HepG2 (cell line): ENCODE measurements around the gene REST. TPM values are rescaled to one million over a fixed set of nuclear protein-coding genes. Genes with fewer than 3 reads are reported as not detected.
A peak's percentile ranks its signal among the peaks of the same experiment; 100 is the strongest.

ENCODE experiments used
- IKZF1 ChIP-seq: fragments of 450-650 bp; IDR thresholded peaks from 2 replicates; pipeline ENCODE4 v1.7.1; 2016
- KDM5B ChIP-seq: sonication (generic); formaldehyde crosslinking; IDR thresholded peaks from 2 replicates; pipeline ENCODE4 v1.4.0; 2020; ENCODE audit warnings: missing genetic modification reagents, mild to moderate bottlenecking, borderline replicate concordance
- KLF15 ChIP-seq: sonication (generic); formaldehyde crosslinking; IDR thresholded peaks from 2 replicates; pipeline ENCODE4 v1.8.1; 2023; ENCODE audit warnings: borderline replicate concordance, mild to moderate bottlenecking, inconsistent platforms, missing genetic modification reagents, mixed read lengths
- LCORL ChIP-seq, 2 experiments: fragments of 450-650 bp in 1 of 2; sonication (generic) in 1 of 2; formaldehyde crosslinking in 1 of 2; IDR thresholded peaks; 2 replicates each; pipeline versions ENCODE4 v1.5.0 to v1.6.1; 2017 to 2020; ENCODE audit warnings: antibody characterized with exemption in 1 of 2, missing genetic modification reagents in 1 of 2
- MED13 ChIP-seq: sonication (generic); formaldehyde crosslinking; IDR thresholded peaks from 2 replicates; pipeline ENCODE4 v1.5.0; 2020; ENCODE audit warnings: missing genetic modification reagents
- NCOA2 ChIP-seq: sonication (generic); formaldehyde crosslinking; IDR thresholded peaks from 2 replicates; pipeline ENCODE4 v1.8.0; 2022; ENCODE audit warnings: inconsistent platforms
- RBM22 ChIP-seq: fragments of 200-400 bp; formaldehyde crosslinking; optimal IDR thresholded peaks from 2 replicates; pipeline ENCODE3; 2017; ENCODE audit warnings: mild to moderate bottlenecking, low read length, moderate library complexity
- RFX3 ChIP-seq: IDR thresholded peaks from 2 replicates; pipeline ENCODE4 v1.6.1; 2016; ENCODE audit warnings: missing biosample characterization, missing genetic modification reagents
- SKIL ChIP-seq: sonication (generic); formaldehyde crosslinking; IDR thresholded peaks from 2 replicates; pipeline ENCODE4 v1.8.0; 2022; ENCODE audit warnings: missing genetic modification reagents, mild to moderate bottlenecking, moderate library complexity, borderline replicate concordance
- THAP8 ChIP-seq: sonication (generic); formaldehyde crosslinking; IDR thresholded peaks from 2 replicates; pipeline ENCODE4 v1.5.1; 2020; ENCODE audit warnings: missing genetic modification reagents, mild to moderate bottlenecking, borderline replicate concordance
- ZMAT3 ChIP-seq: sonication (generic); formaldehyde crosslinking; conservative IDR thresholded peaks from 2 replicates; pipeline ENCODE4 v1.7.0; 2021; ENCODE audit warnings: missing genetic modification reagents
- ZMYM2 ChIP-seq: sonication (generic); formaldehyde crosslinking; IDR thresholded peaks from 2 replicates; pipeline ENCODE4 v1.8.0; 2022; ENCODE audit warnings: mild to moderate bottlenecking, missing genetic modification reagents
- ZNF292 ChIP-seq: sonication (generic); formaldehyde crosslinking; IDR thresholded peaks from 2 replicates; pipeline ENCODE4 v1.8.1; 2022; ENCODE audit warnings: mild to moderate bottlenecking, low read depth, missing genetic modification reagents, borderline replicate concordance
- ZNF460 ChIP-seq: sonication (generic); formaldehyde crosslinking; IDR thresholded peaks from 2 replicates; pipeline ENCODE4 v1.5.1; 2020; ENCODE audit warnings: missing genetic modification reagents, mild to moderate bottlenecking, borderline replicate concordance
- ZNF883 ChIP-seq: sonication (generic); formaldehyde crosslinking; IDR thresholded peaks from 2 replicates; pipeline ENCODE4 v1.5.1; 2020; ENCODE audit warnings: mild to moderate bottlenecking, missing genetic modification reagents; ENCODE audit errors: not compliant biosample characterization
- polyA plus RNA-seq, 8 experiments: library from polyadenylated mRNA; depleted of rRNA in 3 of 8; stranded (reverse) in 7 of 8; unstranded in 1 of 8; fragments of >200 nt; fragmentation: Illumina TruSeq in 4 of 8; extraction: Trizol in 4 of 8; gene quantifications; 2 replicates each; pipeline versions ENCODE4 v1.2.1 to v1.2.3, GENCODE V29; 2011 to 2016; ENCODE audit warnings: low read depth in 4 of 8, missing spikeins in 1 of 8, mixed read lengths in 1 of 8; ENCODE audit not compliant: insufficient read depth in 1 of 8
- total RNA-seq, 5 experiments: library from RNA; depleted of rRNA; stranded (reverse); fragments of >200 nt; fragmentation: Illumina TruSeq; extraction: Trizol; gene quantifications; 2 replicates each; pipeline ENCODE4 v1.2.3, GENCODE V29; 2016; ENCODE audit warnings: low read depth in 1 of 5
- TF ChIP-seq, protein P1 (sequence below): sonication (generic); formaldehyde crosslinking; IDR thresholded peaks from 2 replicates; pipeline ENCODE4 v1.4.0; 2020; ENCODE audit warnings: missing genetic modification reagents; ENCODE audit errors: not compliant biosample characterization
- TF ChIP-seq, protein P2 (sequence below): sonication (generic); formaldehyde crosslinking; IDR thresholded peaks from 2 replicates; pipeline ENCODE4 v1.5.0; 2020; ENCODE audit warnings: missing genetic modification reagents, mild to moderate bottlenecking, borderline replicate concordance

The REST gene
- total and polyA plus RNA-seq, 2 of the 13 experiments (the other 11 are each of a cell fraction or from before 2014, with no cell fraction given), result 12.7 to 22.4 TPM

DNA sequence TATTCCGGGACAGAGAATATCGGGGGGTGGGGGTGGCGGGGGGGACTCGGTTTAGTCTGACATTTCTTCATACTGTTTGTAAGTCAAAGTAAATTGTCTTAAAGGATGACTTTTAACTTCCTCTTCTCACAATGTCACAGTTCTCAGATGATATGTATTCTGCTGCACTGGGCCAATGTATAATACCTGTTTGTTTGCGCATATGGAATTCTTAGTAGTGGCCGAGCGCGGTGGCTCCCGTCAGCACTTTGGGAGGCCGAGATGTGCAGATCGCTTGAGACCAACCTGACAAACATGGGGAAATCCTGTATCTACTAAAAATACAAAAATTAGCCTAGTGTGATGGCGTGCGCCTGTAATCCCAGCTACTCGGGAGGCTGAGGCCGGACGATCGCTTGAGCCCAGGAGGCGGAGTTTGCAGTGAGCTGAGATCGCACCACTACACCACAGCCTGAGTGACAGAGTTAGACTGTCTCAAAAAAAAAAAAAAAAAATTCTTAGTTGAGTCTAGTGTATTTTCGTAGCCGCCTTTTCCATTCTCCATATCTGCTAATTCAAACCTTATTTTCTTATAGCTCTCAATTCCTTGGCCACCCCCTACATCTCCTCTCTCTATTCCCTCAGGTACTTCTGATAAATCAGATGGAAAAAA lies 71.8 kb downstream of the REST start (continued):
- TF ChIP-seq ZMAT3 (CRISPR knock-in tag) (no peak), MED13 (CRISPR knock-in tag) (no peak), KLF15 (CRISPR knock-in tag) (no peak), THAP8 (CRISPR knock-in tag) (no peak), NCOA2 (CRISPR knock-in tag) (no peak), ZMYM2 (no peak), ZNF883 (no peak), RFX3 (CRISPR knock-in tag) (no peak), RBM22 (no peak), IKZF1 (no peak), LCORL (IDR thresholded peaks at IDR 0.05) (no peak), LCORL (CRISPR knock-in tag; IDR thresholded peaks at IDR 0.05) (no peak), ZNF460 (CRISPR knock-in tag) (peak; percentile 68; the same call in 1 of the 2 replicates), ZNF292 (CRISPR knock-in tag) (no peak), SKIL (no peak), KDM5B (CRISPR knock-in tag) (no peak)
- TF ChIP-seq, protein P1, sequence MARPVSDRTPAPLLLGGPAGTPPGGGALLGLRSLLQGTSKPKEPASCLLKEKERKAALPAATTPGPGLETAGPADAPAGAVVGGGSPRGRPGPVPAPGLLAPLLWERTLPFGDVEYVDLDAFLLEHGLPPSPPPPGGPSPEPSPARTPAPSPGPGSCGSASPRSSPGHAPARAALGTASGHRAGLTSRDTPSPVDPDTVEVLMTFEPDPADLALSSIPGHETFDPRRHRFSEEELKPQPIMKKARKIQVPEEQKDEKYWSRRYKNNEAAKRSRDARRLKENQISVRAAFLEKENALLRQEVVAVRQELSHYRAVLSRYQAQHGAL (CRISPR knock-in tag), result no peak
- TF ChIP-seq, protein P2, sequence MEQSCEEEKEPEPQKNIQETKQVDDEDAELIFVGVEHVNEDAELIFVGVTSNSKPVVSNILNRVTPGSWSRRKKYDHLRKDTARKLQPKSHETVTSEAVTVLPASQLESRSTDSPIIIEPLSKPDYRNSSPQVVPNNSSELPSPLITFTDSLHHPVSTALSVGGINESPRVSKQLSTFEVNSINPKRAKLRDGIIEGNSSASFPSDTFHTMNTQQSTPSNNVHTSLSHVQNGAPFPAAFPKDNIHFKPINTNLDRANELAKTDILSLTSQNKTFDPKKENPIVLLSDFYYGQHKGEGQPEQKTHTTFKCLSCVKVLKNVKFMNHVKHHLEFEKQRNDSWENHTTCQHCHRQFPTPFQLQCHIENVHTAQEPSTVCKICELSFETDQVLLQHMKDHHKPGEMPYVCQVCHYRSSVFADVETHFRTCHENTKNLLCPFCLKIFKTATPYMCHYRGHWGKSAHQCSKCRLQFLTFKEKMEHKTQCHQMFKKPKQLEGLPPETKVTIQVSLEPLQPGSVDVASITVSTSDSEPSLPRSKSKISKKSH (CRISPR knock-in tag), result no peak
